ENCODE data around the gene DESI1.

DNA sequence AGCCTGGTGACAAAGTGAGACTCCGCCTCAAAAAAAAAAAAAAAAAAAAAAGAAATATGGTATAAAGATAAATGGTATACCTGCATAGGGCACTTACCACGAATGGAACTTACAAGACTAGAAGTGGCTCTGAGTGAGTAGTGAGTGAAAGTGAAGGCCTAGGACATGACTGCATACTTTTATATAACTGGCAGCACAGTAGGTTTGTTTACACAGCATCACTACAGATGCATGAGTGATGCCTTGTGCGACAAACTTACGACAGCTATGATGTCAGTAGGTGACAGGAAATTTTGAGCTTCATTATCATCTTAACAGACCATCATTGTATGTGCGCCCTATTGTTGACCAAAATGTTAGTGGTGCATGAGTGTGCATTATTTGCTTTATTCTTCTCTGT is 17.9 kb upstream of the DESI1 start:
- TF ChIP-seq, protein P1, sequence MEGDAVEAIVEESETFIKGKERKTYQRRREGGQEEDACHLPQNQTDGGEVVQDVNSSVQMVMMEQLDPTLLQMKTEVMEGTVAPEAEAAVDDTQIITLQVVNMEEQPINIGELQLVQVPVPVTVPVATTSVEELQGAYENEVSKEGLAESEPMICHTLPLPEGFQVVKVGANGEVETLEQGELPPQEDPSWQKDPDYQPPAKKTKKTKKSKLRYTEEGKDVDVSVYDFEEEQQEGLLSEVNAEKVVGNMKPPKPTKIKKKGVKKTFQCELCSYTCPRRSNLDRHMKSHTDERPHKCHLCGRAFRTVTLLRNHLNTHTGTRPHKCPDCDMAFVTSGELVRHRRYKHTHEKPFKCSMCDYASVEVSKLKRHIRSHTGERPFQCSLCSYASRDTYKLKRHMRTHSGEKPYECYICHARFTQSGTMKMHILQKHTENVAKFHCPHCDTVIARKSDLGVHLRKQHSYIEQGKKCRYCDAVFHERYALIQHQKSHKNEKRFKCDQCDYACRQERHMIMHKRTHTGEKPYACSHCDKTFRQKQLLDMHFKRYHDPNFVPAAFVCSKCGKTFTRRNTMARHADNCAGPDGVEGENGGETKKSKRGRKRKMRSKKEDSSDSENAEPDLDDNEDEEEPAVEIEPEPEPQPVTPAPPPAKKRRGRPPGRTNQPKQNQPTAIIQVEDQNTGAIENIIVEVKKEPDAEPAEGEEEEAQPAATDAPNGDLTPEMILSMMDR (IDR thresholded peaks at IDR 0.05): no peak
- TF ChIP-seq POLR2AphosphoS5 (IDR thresholded peaks at IDR 0.05): peak in 1 of 2 donors; percentile 19
- TF ChIP-seq POLR2A (IDR thresholded peaks at IDR 0.05): no peak
- TF ChIP-seq EP300 (IDR thresholded peaks at IDR 0.05): peak in 1 of 4 donors; percentile 16

All from upper lobe of left lung (tissue), 4 donors.